Panc1 (cell line): ENCODE measurements around the gene SNX27. TPM values are rescaled to one million over a fixed set of nuclear protein-coding genes. Genes with fewer than 3 reads are reported as not detected.

Experiments used
- ATAC-seq: fragments of 200-7000 bp; cut with Tn5 transposase; 2 replicates; pipeline ENCODE4 v1.9.1; 2020; ENCODE audit warnings: mild to moderate bottlenecking, moderate library complexity
- BruUV-seq: library from RNA; stranded (reverse); fragments of 400-500 nt; replicated peaks from 2 replicates; lab custom pipeline; 2021; lab: Mats Ljungman, UMichigan
- CTCF ChIA-PET: fragments of 300-600 bp; sonication (Branson Sonifier 250); formaldehyde crosslinking; loops from one replicate; lab custom pipeline; 2022; ENCODE audit warnings: antibody characterized with exemption; lab: Charles Lee
- POLR2A ChIA-PET: fragments of 300-600 bp; sonication (Branson Sonifier 250); formaldehyde crosslinking; loops from one replicate; lab custom pipeline; 2022; ENCODE audit warnings: antibody characterized with exemption; lab: Charles Lee
- DNase-seq: peaks from one replicate; pipeline ENCODE4 v3.0.0-alpha.2; 2010; ENCODE audit warnings: low read depth, low spot score
- H3K27ac ChIP-seq: 2 replicates; pipeline ENCODE4 v1.5.1; 2011; ENCODE audit warnings: mild to moderate bottlenecking, low read length, inconsistent platforms
- H3K27me3 ChIP-seq: fragments of 200-500 bp; sonication (Bioruptor generic); 2 replicates; pipeline ENCODE4 v1.6.0; 2014; ENCODE audit warnings: low read length, inconsistent platforms; ENCODE audit not compliant: control insufficient read depth, insufficient read depth
- H3K36me3 ChIP-seq: fragments of 200-500 bp; sonication (Bioruptor generic); 2 replicates; pipeline ENCODE4 v1.5.1; 2014; ENCODE audit warnings: inconsistent platforms, mild to moderate bottlenecking, low read length, moderate library complexity; ENCODE audit not compliant: control insufficient read depth, insufficient read depth
- H3K4me1 ChIP-seq: 2 replicates; pipeline ENCODE4 v1.5.1; 2011; ENCODE audit warnings: inconsistent platforms, mild to moderate bottlenecking, low read length, moderate library complexity; ENCODE audit not compliant: control insufficient read depth, insufficient read depth
- H3K4me3 ChIP-seq, 2 experiments: 2 replicates each; pipeline ENCODE4 v1.5.1; 2011 to 2012; ENCODE audit warnings: low read depth in 2 of 2, low read length in 2 of 2, mild to moderate bottlenecking in 2 of 2, inconsistent platforms in 1 of 2, moderate library complexity in 1 of 2
- H3K9me3 ChIP-seq: fragments of 200-500 bp; sonication (Bioruptor generic); 2 replicates; pipeline ENCODE4 v1.5.1; 2014; ENCODE audit warnings: low read depth, mild to moderate bottlenecking, inconsistent platforms, low read length, moderate library complexity; ENCODE audit not compliant: control insufficient read depth, insufficient read depth
- CTCF ChIP-seq: fragments of 450-650 bp; IDR thresholded peaks from 2 replicates; pipeline ENCODE4 v1.5.1; 2017; ENCODE audit warnings: mild to moderate bottlenecking
- POLR2AphosphoS5 ChIP-seq: IDR thresholded peaks from 2 replicates; pipeline ENCODE4 v1.6.1; 2012; ENCODE audit warnings: mild to moderate bottlenecking, low read depth, low read length, moderate library complexity
- REST ChIP-seq, 2 experiments: IDR thresholded peaks; 2 replicates each; pipeline ENCODE4 v1.6.1; 2011 to 2012; ENCODE audit warnings: low read depth in 2 of 2, control low read depth in 1 of 2, low read length in 1 of 2, mild to moderate bottlenecking in 1 of 2, moderate library complexity in 1 of 2; ENCODE audit not compliant: insufficient read depth in 1 of 2
- SIN3A ChIP-seq: IDR thresholded peaks from 2 replicates; pipeline ENCODE4 v1.6.1; 2012; ENCODE audit warnings: low read depth, mild to moderate bottlenecking, low read length, moderate library complexity, borderline replicate concordance; ENCODE audit not compliant: insufficient read depth
- TCF7L2 ChIP-seq: IDR thresholded peaks from 2 replicates; pipeline ENCODE4 v1.6.1; 2011; ENCODE audit warnings: mild to moderate bottlenecking, low read depth, low read length, inconsistent platforms
- in situ Hi-C: cut with HindIII; loops from 2 replicates; pipeline ENCODE4 v1.10.0; 2016; ENCODE audit warnings: low sequenced_read_pairs, low pct_unique_long_range_greater_than_20kb
- intact Hi-C: fragments of 100-400 bp; cut with micrococcal nuclease; formaldehyde crosslinking; loops from one replicate; pipeline ENCODE4 v1.10.0; 2022; ENCODE audit not compliant: unreplicated experiment
- total RNA-seq: library from RNA; stranded (reverse); gene quantifications from one replicate; pipeline ENCODE4 v1.2.1, GENCODE V29; 2021; ENCODE audit not compliant: unreplicated experiment

The SNX27 gene
- total RNA-seq, 1 experiment from 2014 or later: 58.4 TPM

- Histone ChIP-seq H3K9me3 (no peaks in the 10 kb centered on the region), H3K4me1 (peaks cover 26% of the 10 kb centered on the region), H3K4me3 (no peak overlapping the region), H3K27me3 (no peaks in the 10 kb centered on the region), H3K36me3 (no peaks in the 10 kb centered on the region), H3K27ac (no peak overlapping the region)
- no peak for ATAC-seq
- no peak for DNase-seq
- no peak for TF ChIP-seq CTCF
- TF ChIP-seq REST (IDR thresholded peaks at IDR 0.05; ENCODE audit: insufficient read depth in 1 of 2, low read depth in 2 of 2, low read length in 1 of 2): no peak
- TF ChIP-seq SIN3A: no peak
- no peak for TF ChIP-seq POLR2AphosphoS5
- TF ChIP-seq TCF7L2: no peak
- ChIA-PET POLR2A (no interaction called here), CTCF (no interaction called here)
- in situ Hi-C loops: no loop called here
- intact Hi-C loops: no loop called here
- no TSS peak for BruUV-seq
Observed at GRCh38 chr1:151610142-151610541, 1.7 kb upstream of the SNX27 start.

- Histone ChIP-seq H3K27ac (peak overlapping the region; percentile 45; the same call in 1 of the 2 replicates), H3K9me3 (no peaks in the 10 kb centered on the region), H3K36me3 (no peaks in the 10 kb centered on the region), H3K27me3 (no peaks in the 10 kb centered on the region), H3K4me1 (peaks cover 38% of the 10 kb centered on the region), H3K4me3 (peak overlapping the region in 1 of 2 experiments; percentile 69; a peak in 2 of 4 replicates)
- ChIA-PET POLR2A (no interaction called here), CTCF (no interaction called here)
- DNase-seq: peak; percentile 54
- in situ Hi-C loops: no loop called here
- no peak for ATAC-seq
- intact Hi-C loops: no loop called here
- no TSS peak for BruUV-seq
- TF ChIP-seq REST (IDR thresholded peaks at IDR 0.05; ENCODE audit: insufficient read depth in 1 of 2, low read depth in 2 of 2, low read length in 1 of 2): no peak
- no peak for TF ChIP-seq CTCF
- TF ChIP-seq SIN3A: no peak
- no peak for TF ChIP-seq TCF7L2
- no peak for TF ChIP-seq POLR2AphosphoS5
Observed at GRCh38 chr1:151611288-151611790, 511 bp upstream of the SNX27 start.
